AG04449 (cell line): Measurements from ENCODE around the gene LRRC8C.

Source experiments
- CTCF ChIA-PET: fragments of 350-600 bp; formaldehyde crosslinking; extraction: SDS; loops from one replicate; lab custom pipeline; 2021; ENCODE audit warnings: antibody characterized with exemption; lab: Yijun Ruan, JAX
- POLR2A ChIA-PET: fragments of 400-600, 350-600 bp; formaldehyde crosslinking; extraction: SDS; loops from one replicate; lab custom pipeline; 2020; ENCODE audit warnings: antibody characterized with exemption, inconsistent platforms; lab: Yijun Ruan, JAX
- DNase-seq: peaks from one replicate; pipeline ENCODE4 v3.0.0-alpha.2; 2010; ENCODE audit warnings: low read depth, low spot score
- H3K4me3 ChIP-seq: 2 replicates; pipeline ENCODE4 v1.5.1; 2011; ENCODE audit warnings: low read depth, mild to moderate bottlenecking, control low read depth, low read length
- CTCF ChIP-seq: IDR thresholded peaks from one replicate; pipeline ENCODE4 v1.5.1; 2011; ENCODE audit warnings: mild to moderate bottlenecking, moderate library complexity, low read length, control low read depth, inconsistent platforms; ENCODE audit not compliant: insufficient read depth; ENCODE audit errors: missing control alignments

LRRC8C gene

GRCh38 chr1:89643577-89643976, 10.7 kb downstream of the LRRC8C start:
- CTCF ChIA-PET, result interaction anchor here (2.0 kb wide), 1 partner anchor 11 kb away, joined by 10 read pairs; the partner anchor contains the start of gene LRRC8C
- TF ChIP-seq CTCF, result no peak
- DNase-seq, result no peak
- no peak overlapping the region for H3K4me3 ChIP-seq
- POLR2A ChIA-PET, result no interaction called here

- TF ChIP-seq CTCF, result no peak
- CTCF ChIA-PET, result interaction anchor here (2.0 kb wide), 1 partner anchor 12 kb away, joined by 10 read pairs; the partner anchor contains the start of gene LRRC8C
- H3K4me3 ChIP-seq, result no peak overlapping the region
- POLR2A ChIA-PET, result no interaction called here
- no peak for DNase-seq
Observed at GRCh38 chr1:89644119-89644814, 11.3 kb downstream of the LRRC8C start.

GRCh38 chr1:89646259-89646658, 13.3 kb downstream of the LRRC8C start:
- ChIA-PET POLR2A (no interaction called here), CTCF (interaction anchor here (1.0 kb wide), 1 partner anchor 13 kb away, joined by 3 read pairs; the partner anchor contains the start of gene LRRC8C)
- no peak for DNase-seq
- no peak overlapping the region for H3K4me3 ChIP-seq
- no peak for TF ChIP-seq CTCF

GRCh38 chr1:89649783-89650182, 16.9 kb downstream of the LRRC8C start:
- ChIA-PET POLR2A (no interaction called here), CTCF (interaction anchor here (1.0 to 1.6 kb wide), 3 partner anchors 10 to 113 kb away, joined by 3 to 6 read pairs (median 3); no protein-coding TSS in a partner anchor)
- H3K4me3 ChIP-seq, result no peak overlapping the region
- DNase-seq, result no peak
- TF ChIP-seq CTCF, result no peak

GRCh38 chr1:89652373-89652772, 19.5 kb downstream of the LRRC8C start:
- no peak for TF ChIP-seq CTCF
- DNase-seq, result no peak
- ChIA-PET POLR2A (no interaction called here), CTCF (interaction anchor here (1.5 kb wide), 1 partner anchor 21 kb away, joined by 3 read pairs; no protein-coding TSS in a partner anchor)
- H3K4me3 ChIP-seq, result no peak overlapping the region

- CTCF ChIA-PET, result no interaction called here
- H3K4me3 ChIP-seq, result no peak overlapping the region
- POLR2A ChIA-PET, result no interaction called here
- no peak for DNase-seq
- no peak for TF ChIP-seq CTCF
Observed at GRCh38 chr1:89657886-89658285, 25.0 kb downstream of the LRRC8C start.
